Parathyroid adenoma (tissue), 2 donors: ENCODE data around the gene OGA.

Experiments
- H2AFZ ChIP-seq: fragments of 300-600 bp; sonication (generic); one replicate; pipeline ENCODE4 v1.7.0; 2017; ENCODE audit warnings: antibody characterized with exemption, mild to moderate bottlenecking
- H3K27ac ChIP-seq: fragments of 300-600 bp; sonication (generic); one replicate; pipeline ENCODE4 v1.7.0; 2017
- H3K27me3 ChIP-seq: fragments of 300-600 bp; sonication (generic); one replicate; pipeline ENCODE4 v1.7.0; 2017; ENCODE audit warnings: low read length; ENCODE audit not compliant: control insufficient read depth, insufficient read depth
- H3K36me3 ChIP-seq: fragments of 300-600 bp; sonication (generic); one replicate; pipeline ENCODE4 v1.7.0; 2017; ENCODE audit warnings: low read length; ENCODE audit not compliant: control insufficient read depth, insufficient read depth
- H3K4me1 ChIP-seq: fragments of 300-600 bp; sonication (generic); one replicate; pipeline ENCODE4 v1.7.0; 2017; ENCODE audit warnings: control low read depth
- H3K4me2 ChIP-seq: fragments of 300-600 bp; sonication (generic); one replicate; pipeline ENCODE4 v1.7.0; 2017; ENCODE audit warnings: low read length
- H3K4me3 ChIP-seq: fragments of 300-600 bp; sonication (generic); one replicate; pipeline ENCODE4 v1.7.0; 2017; ENCODE audit warnings: low read depth, low read length
- H3K79me2 ChIP-seq: fragments of 300-600 bp; sonication (generic); one replicate; pipeline ENCODE4 v1.7.0; 2017; ENCODE audit warnings: control low read depth
- H3K9ac ChIP-seq: fragments of 300-600 bp; sonication (generic); one replicate; pipeline ENCODE4 v1.7.0; 2017; ENCODE audit warnings: mild to moderate bottlenecking
- H3K9me3 ChIP-seq: fragments of 300-600 bp; sonication (generic); one replicate; pipeline ENCODE4 v1.7.0; 2017; ENCODE audit warnings: low read length; ENCODE audit not compliant: control insufficient read depth
- CTCF ChIP-seq: fragments of 300-600 bp; sonication (generic); IDR thresholded peaks from one replicate; pipeline ENCODE4 v1.7.0; 2017; ENCODE audit warnings: antibody characterized with exemption, mild to moderate bottlenecking
- donor health status: primary hyperparathyroidism.

Gene OGA

DNA sequence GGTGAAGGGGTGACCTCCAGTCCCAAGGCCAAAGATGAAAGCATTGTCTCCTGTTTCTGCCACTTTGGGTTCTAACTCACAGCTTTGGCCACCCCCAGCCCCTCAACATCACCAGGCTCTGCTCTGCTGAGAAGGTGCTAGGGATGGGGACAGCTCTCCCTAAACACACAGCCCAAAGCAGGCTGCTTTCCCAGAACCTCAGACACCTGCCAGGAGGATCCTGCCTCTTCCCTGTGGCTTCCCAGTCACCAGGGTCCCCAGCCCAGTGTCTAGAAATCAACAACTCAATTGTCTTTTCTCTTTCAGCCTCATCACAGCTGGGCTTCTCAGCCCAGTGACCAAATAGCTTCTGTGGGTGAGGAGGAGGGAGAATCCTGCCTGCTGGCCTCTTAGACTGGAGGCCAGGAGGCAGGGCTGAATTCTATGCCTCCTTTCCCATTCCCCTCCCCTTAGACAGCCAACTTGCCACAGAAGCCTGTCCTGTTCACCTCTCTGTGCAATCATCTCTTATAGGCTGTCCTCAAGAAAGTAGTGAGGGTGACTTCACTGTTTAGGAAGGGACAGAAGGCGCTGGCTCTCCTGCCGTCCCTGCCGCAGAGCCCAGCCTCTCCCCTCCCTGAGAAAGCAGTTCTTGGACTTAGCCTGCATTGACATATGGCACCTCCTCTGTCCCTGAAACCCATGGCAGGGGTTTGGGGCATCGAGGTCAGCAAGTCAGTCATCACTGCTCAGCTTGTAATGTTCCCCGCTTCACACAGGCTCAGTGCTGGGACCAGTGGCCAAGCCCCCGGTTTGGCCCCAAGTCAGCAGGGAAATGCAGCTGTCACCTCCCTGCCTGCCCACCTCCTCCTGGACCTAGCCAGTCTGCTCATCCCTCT lies 46.0 kb downstream of the OGA start:
- Histone ChIP-seq H3K4me2 (no peak overlapping the region), H3K27ac (no peak overlapping the region), H3K36me3 (no peaks in the 10 kb centered on the region), H3K4me3 (no peak overlapping the region), H3K9me3 (no peaks in the 10 kb centered on the region), H3K9ac (no peak overlapping the region), H3K4me1 (peaks cover 3% of the 10 kb centered on the region), H2AFZ (no peak overlapping the region), H3K27me3 (peaks cover 3% of the 10 kb centered on the region), H3K79me2 (no peaks in the 10 kb centered on the region)
- TF ChIP-seq CTCF = no peak

GRCh38 chr10:101771380-101771779 lies 46.9 kb downstream of the OGA start:
- Histone ChIP-seq H3K4me1 (peaks cover 3% of the 10 kb centered on the region), H3K4me3 (no peak overlapping the region), H2AFZ (no peak overlapping the region), H3K79me2 (no peaks in the 10 kb centered on the region), H3K27ac (no peak overlapping the region), H3K4me2 (no peak overlapping the region), H3K27me3 (peaks cover 3% of the 10 kb centered on the region), H3K9ac (no peak overlapping the region), H3K9me3 (no peaks in the 10 kb centered on the region), H3K36me3 (no peaks in the 10 kb centered on the region)
- no peak for TF ChIP-seq CTCF

GRCh38 chr10:101770331-101771215 lies 47.7 kb downstream of the OGA start:
- peaks cover 3% of the 10 kb centered on the region for H3K4me1 ChIP-seq
- H3K27ac ChIP-seq = no peak overlapping the region
- H3K9me3 ChIP-seq = no peaks in the 10 kb centered on the region
- no peak for TF ChIP-seq CTCF
- no peaks in the 10 kb centered on the region for H3K79me2 ChIP-seq
- no peak overlapping the region for H2AFZ ChIP-seq
- H3K4me2 ChIP-seq = no peak overlapping the region
- no peaks in the 10 kb centered on the region for H3K36me3 ChIP-seq
- no peak overlapping the region for H3K4me3 ChIP-seq
- H3K27me3 ChIP-seq = peaks cover 3% of the 10 kb centered on the region
- no peak overlapping the region for H3K9ac ChIP-seq

GRCh38 chr10:101769541-101770180 lies 48.6 kb downstream of the OGA start:
- H2AFZ ChIP-seq = no peak overlapping the region
- H3K4me3 ChIP-seq = no peak overlapping the region
- H3K27ac ChIP-seq = no peak overlapping the region
- H3K4me1 ChIP-seq = no peaks in the 10 kb centered on the region
- no peak overlapping the region for H3K4me2 ChIP-seq
- H3K27me3 ChIP-seq = no peaks in the 10 kb centered on the region
- no peaks in the 10 kb centered on the region for H3K9me3 ChIP-seq
- H3K79me2 ChIP-seq = no peaks in the 10 kb centered on the region
- no peaks in the 10 kb centered on the region for H3K36me3 ChIP-seq
- no peak for TF ChIP-seq CTCF
- H3K9ac ChIP-seq = no peak overlapping the region
